CD4-positive, alpha-beta T cell treated with Interleukin-6 for 4 hours (primary cell): ENCODE measurements around the gene KRT86.
"Not testable (repeated sequence)": the region's sequence is repeated elsewhere in the genome, so short reads cannot be mapped to it uniquely, and the experiment has no call there.

Source experiments
- DNase-seq: peaks from one replicate; pipeline ENCODE4 v3.0.0-alpha.2; 2020; ENCODE audit warnings: mixed read lengths

KRT86 gene

DNA sequence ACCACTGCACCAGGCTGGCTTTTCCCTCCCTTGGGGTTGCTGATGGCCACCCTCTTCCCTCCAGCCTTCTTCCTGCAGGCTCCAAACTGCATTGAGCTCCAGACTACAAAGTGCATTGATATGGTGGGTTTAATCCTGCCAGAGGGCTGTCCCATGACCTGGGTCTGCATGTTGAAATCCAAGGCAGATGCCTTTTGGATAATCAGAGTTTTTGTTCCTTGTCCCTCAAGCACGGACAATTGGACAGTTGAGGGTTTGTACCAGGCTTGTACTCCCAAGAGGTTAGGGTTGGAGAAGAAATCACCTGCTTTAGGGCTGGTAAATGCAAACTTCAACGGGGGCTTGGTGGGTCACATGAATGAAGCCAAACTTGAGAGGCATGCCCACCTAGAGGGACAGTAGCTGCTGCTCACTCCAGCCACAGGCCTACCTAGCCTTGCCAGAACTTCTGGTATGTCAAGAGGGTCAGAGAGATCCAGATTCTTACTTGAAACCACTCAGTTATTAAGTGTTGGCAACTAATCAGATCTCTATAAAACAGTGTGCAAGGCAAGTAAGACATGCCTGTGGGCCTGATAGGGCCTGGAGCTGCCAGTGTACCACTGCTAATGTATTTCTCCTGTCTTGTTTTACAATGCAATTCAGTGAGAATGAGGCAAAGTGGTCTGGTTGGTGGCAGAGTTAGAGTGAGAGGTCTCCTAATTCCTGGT lies 68.5 kb downstream of the KRT86 start:
- DNase-seq = no peak

DNA sequence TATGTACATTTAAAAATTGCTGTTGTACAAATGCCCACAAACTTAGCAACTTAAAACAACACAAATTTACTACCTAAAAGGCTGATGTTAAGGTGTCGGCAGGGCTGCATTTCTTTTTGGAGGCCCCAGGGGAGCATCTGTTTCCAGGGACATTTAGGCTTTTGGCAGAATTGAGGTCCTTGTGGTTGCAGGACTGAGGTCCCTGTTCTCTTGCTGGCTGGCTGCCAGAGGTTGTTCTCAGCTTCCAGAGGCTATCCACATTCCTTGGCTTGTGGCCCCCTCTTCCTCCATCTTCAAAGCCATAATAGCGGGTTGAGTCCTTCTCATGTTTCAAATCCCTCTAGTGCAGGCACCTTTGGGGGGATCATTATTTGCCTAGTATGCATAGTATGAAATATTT lies 69.1 kb downstream of the KRT86 start:
- no peak for DNase-seq

GRCh38 chr12:52344111-52344510 lies 69.7 kb downstream of the KRT86 start:
- DNase-seq = no peak

GRCh38 chr12:52345041-52345440 lies 70.6 kb downstream of the KRT86 start:
- not testable (repeated sequence) for DNase-seq

- DNase-seq = no peak
Measured at GRCh38 chr12:52346593-52346992, 72.1 kb downstream of the KRT86 start.

DNA sequence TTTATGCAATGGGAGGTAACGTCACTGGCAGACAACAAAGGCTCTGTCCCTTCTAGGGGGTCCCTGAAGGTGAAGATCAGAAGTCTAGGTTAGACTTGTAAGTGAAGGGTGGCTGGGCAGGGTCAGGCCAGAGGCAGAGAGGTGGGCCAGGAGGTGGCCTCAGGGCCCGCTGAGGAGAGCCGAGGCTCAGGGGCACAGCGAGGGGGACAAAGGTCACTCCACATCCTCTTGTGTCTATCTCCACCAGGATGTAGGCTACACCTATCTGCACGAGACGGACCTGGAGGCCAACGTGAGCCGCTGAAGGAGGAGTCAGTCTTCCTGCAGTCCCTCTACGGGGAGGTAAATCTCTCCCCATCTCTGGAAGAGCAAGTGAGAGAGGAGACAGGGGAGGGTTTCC lies 72.6 kb downstream of the KRT86 start:
- DNase-seq = no peak

- DNase-seq = no peak
Measured at GRCh38 chr12:52347551-52348510, 73.4 kb downstream of the KRT86 start.

DNA sequence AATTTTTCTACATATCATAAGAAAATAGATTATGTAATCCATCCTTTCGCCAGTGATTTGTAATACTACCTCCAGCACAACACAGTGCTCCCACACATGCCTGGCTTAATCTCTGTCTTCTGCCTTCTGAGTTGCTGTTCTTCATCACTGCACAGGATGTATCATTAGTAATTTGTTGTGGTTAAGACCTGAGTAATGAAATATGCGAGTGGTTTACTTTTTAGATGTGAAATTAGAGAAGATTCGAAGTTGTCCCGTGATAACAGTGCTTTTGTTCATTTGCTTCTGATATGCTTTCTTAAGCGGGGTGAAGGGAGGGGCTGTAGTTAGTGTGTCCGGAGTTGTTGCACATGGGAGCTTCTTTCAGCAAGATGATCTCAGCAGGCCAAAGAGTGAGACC lies 74.8 kb downstream of the KRT86 start:
- no peak for DNase-seq

- DNase-seq = no peak
Measured at GRCh38 chr12:52350021-52350620, 75.7 kb downstream of the KRT86 start.

DNA sequence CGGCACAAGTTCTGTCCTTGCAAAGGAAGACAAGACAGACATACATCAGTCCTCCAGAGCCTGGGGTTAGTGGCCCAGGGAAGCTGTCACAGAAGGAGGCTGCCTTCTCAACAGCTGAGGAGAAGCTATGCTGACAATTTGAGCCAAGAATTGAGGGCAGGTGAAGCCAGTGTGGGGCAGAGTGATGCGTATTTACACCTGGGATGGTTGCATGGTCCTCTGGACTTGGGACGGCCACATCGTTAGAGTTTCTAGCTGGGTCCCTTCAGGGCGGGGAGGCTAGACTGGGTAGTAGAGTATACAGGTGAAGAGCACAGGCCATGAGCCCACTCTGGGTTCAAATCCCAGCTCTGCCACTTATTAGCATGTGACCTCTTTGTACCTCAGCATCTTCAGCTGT lies 76.3 kb downstream of the KRT86 start:
- no peak for DNase-seq

GRCh38 chr12:52351196-52352059 lies 77.0 kb downstream of the KRT86 start:
- peak; percentile 67 for DNase-seq

DNA sequence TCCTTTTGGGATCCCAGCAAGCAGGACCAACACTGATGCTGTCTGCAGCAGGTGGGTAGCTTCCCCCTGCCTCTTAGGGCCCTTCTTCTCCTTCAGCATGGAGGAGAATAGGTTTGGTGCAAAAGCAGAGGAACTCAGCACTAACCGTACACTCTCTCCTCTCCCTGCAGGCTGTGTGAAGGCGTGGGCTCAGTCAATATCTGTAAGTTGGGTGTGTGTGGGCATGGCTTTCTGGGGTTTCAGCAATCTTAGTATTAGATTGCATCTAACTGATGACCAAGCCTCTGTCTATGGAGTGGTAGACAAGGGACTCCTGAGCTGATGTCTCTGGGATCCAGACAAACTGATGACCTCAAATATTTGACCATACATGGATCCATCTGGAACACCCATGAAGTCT lies 78.5 kb downstream of the KRT86 start:
- DNase-seq = no peak

DNA sequence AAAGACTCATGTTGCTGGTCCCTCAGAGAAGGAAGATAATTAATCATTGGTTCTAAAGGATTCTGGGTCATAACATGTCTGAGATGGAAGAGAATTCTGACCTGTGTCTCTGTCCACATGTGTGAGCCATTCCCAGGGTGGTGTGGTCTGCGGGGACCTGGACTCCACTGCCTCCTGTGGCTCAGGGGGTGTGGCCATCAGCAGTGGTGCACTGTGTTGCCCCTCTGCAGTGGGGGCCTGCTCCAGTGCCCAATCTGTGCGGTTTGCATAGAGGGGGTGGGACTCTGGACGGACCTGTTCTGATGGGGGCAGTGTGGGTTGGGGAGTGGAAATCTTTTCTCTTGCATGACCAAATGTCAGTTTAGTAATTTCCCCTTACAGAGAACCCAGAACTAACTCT lies 79.3 kb downstream of the KRT86 start:
- no peak for DNase-seq

DNA sequence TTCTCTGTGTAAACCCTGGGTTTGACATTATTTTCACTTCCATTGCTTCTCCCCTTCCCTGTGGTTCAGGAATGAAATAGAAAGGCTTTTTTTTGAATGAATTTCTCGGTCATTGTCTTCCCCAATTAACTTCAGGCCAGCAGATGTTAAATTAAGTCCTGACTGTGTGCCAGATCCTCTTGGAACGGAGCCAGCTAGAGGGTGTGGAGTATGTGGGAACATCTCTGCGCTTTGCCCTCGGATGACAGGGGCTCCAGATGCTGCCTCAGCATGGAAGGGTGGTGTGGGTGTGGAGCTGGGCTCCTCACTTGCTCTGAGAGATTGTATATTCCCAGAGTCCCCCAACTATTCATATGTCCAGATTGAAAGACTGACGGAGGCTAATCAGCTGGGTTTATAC lies 79.8 kb downstream of the KRT86 start:
- no peak for DNase-seq

- DNase-seq = no peak
Measured at GRCh38 chr12:52355176-52355575, 80.7 kb downstream of the KRT86 start.

- DNase-seq = no peak
Measured at GRCh38 chr12:52356031-52356761, 81.8 kb downstream of the KRT86 start.

DNA sequence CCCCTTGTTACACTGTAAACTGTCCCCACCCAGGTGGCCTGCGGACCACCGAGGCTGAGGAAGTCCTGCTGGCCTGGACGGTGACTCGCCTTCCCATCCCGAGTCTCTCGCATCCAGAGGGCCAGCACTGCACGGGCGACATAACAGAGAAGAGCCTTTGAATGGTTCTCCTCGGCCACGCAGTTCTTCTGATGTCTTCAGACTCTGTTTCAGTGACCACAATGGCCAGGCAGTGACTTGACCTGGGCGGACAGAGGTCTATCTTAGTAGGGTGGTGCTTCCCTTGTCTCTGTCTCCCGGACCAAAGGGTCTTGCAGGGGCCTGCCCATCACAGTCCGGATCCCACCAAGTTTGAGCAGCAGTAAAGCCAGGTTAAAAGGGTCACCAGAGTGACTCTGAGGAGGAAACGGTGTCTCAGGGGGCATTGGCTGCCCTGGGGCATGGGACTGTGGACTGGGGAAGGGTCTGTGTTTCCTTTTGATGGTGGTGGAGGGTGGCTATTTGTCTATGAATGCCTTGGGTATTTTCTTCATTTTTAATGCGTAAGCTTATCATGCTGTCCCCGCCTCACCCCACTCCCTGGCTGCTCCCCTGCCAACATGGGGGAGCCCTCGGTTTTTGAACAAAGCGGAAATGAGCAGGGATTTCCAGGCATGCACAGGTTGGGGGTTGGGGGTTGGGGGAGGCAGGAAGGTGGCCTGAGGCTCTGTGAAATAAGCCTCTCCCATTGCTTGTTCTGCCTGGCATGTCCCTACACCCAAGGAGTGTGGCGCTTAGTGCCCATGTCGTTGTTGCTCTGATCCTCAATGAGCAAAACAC lies 82.5 kb downstream of the KRT86 start:
- no peak for DNase-seq
